Stimulated activated CD4-positive, alpha-beta T cell treated with anti-CD3 and anti-CD28 coated beads, Interleukin-2, amount 100 ng/mL, for 24 hours (primary cell): ENCODE data around the gene LARP4.
"Not testable (repeated sequence)": the region's sequence is repeated elsewhere in the genome, so short reads cannot be mapped to it uniquely, and the experiment has no call there.

Experiments
- DNase-seq, 2 donors: peaks; one replicate each; pipeline ENCODE4 v3.0.0-alpha.2; 2020

LARP4 gene

GRCh38 chr12:50498119-50498518, 97.4 kb downstream of the LARP4 start:
- not testable (repeated sequence) for DNase-seq

GRCh38 chr12:50504798-50505674, 104.4 kb downstream of the LARP4 start, which contains the start of gene DIP2B:
Gene DIP2B, plus strand, starts transcription at chr12:50504985. Its CDS starts 156 bp downstream, at chr12:50505141.
- peak; percentile 98 to 99 for DNase-seq

- no peak for DNase-seq
Measured at GRCh38 chr12:50505675-50506530, 105.2 kb downstream of the LARP4 start.

GRCh38 chr12:50506753-50507473, 106.2 kb downstream of the LARP4 start:
- DNase-seq = no peak

GRCh38 chr12:50507474-50507838, 106.8 kb downstream of the LARP4 start:
- DNase-seq = no peak

GRCh38 chr12:50507930-50508329, 107.2 kb downstream of the LARP4 start:
- DNase-seq = peak in 1 of 2 donors; percentile 21

- DNase-seq = no peak
Measured at GRCh38 chr12:50508414-50508813, 107.7 kb downstream of the LARP4 start.

GRCh38 chr12:50508970-50509663, 108.4 kb downstream of the LARP4 start:
- DNase-seq = no peak

GRCh38 chr12:50514526-50515276, 114.0 kb downstream of the LARP4 start:
- no peak for DNase-seq

GRCh38 chr12:50515587-50515986, 114.9 kb downstream of the LARP4 start:
- DNase-seq = no peak

GRCh38 chr12:50517421-50518048, 116.8 kb downstream of the LARP4 start:
- no peak for DNase-seq

- DNase-seq = no peak
Measured at GRCh38 chr12:50518090-50518489, 117.4 kb downstream of the LARP4 start.

- no peak for DNase-seq
Measured at GRCh38 chr12:50519353-50519752, 118.7 kb downstream of the LARP4 start.

GRCh38 chr12:50520416-50521207, 119.9 kb downstream of the LARP4 start:
- DNase-seq = no peak

GRCh38 chr12:50521781-50522180, 121.1 kb downstream of the LARP4 start:
- not testable (repeated sequence) for DNase-seq

- no peak for DNase-seq
Measured at GRCh38 chr12:50523772-50524171, 123.1 kb downstream of the LARP4 start.

- no peak for DNase-seq
Measured at GRCh38 chr12:50524621-50525020, 123.9 kb downstream of the LARP4 start.

- DNase-seq = no peak
Measured at GRCh38 chr12:50525422-50525821, 124.7 kb downstream of the LARP4 start.

- no peak for DNase-seq
Measured at GRCh38 chr12:50527359-50527726, 126.7 kb downstream of the LARP4 start.

GRCh38 chr12:50528800-50529199, 128.1 kb downstream of the LARP4 start:
- DNase-seq = no peak
